Stimulated activated CD8-positive, alpha-beta memory T cell treated with anti-CD3 and anti-CD28 coated beads, Interleukin-7, amount 100 ng/mL, for 1 hour (primary cell): ENCODE results near the gene OSBPL8.

Experiments used
- DNase-seq, 2 donors: peaks; one replicate each; pipeline ENCODE4 v3.0.0-alpha.2; 2020; ENCODE audit warnings: low read depth in 2 of 2

OSBPL8 gene

DNA sequence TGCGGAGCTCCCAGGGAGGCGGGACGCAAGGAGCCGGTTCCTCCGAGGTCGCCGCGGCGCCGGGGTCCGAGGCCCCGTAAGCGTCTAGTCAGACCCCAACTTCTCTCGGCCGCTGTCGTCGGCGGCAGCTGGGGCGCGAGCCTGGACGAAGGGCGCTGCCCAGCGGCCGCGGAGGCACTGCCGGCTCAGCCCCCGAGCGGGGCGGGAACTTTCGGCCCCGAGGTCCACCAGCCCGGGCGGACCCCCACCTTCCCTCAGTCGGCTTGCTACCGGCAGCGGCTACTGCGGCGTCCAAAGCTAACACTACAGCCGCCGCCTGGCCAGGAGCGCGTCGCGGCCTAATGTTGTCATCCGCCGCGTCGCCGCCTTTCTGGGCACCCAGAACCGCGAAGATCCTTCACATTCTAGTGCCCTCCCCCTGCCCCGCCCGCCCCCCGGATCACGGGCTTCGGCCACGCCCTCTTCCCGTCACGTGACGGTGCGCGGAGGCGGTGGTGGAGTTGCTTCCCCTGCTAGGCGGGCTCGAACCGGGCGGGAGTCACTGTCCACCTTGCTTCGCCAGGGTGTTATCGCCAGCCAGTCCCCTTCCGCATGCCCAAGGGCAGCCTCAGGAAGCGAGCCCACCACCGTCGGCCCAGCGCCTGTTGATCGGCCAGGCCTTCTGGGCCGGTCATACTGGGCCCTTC lies at the start of gene OSBPL8:
TSS of gene OSBPL8 (minus strand) at position 372 of the 686 bp plus-strand sequence. CDS start 72,220 bp downstream, outside the sequence.
- DNase-seq, result peak; percentile 97

GRCh38 chr12:76608070-76608469 lies 48.5 kb upstream of the OSBPL8 start:
- DNase-seq, result no peak

- no peak for DNase-seq
These were observed 35.5 kb upstream of the OSBPL8 start for GRCh38 chr12:76595056-76595455.

- no peak for DNase-seq
These were observed 31.9 kb upstream of the OSBPL8 start for GRCh38 chr12:76591476-76591875.

GRCh38 chr12:76590131-76590530 lies 30.6 kb upstream of the OSBPL8 start:
- DNase-seq, result no peak

DNA sequence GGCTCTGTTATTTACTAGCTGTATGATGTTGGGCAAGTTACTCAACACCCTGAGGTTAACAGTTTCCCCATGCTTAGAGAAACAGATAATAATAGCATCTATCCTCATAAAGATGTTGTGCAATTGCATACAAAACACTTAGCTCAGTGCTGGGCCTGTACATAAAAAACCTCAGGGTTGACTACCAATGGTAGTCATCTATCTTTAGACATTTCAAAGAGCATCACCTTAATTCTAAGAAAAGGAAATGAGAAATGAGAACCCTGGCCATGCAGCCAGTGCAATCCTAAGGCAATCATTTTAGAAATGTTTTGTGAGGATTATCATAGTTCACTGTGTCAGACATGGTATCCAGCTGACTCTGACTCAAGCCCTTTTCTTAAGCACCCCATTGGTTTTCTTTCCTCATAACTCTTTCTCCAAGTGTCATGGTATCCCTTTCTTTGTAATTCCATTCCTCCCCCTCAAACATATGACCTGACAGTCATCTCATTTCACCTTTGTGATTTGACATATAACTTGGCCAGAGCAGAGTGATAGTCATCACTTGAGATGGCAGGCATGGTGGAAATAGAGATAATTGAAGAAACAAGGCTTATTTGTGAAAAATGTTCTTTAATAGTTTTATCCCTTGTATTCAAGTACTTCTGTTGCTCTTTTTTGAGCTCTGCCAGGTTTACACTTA lies 29.5 kb upstream of the OSBPL8 start:
- no peak for DNase-seq

GRCh38 chr12:76587428-76588178 lies 28.0 kb upstream of the OSBPL8 start:
- no peak for DNase-seq

- no peak for DNase-seq
These were observed 27.3 kb upstream of the OSBPL8 start for GRCh38 chr12:76586764-76587395.

DNA sequence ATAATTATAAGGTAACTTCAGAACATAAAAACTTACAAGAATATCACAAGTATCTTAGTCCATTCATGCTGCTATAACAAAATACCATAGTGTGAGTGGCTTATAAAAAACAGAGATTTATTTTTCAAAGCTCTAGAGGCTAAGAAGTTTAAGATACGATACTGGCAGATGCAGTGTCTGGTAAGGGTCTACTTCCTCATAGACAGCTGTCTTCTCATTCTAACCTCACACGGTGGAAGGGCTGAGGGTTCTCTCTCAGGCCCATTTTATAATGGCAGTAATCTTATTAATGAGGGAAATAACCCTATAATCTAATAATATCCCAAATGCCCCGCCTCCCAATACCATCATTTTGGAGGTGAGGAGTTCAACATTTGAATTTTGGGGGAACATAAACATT lies 23.7 kb upstream of the OSBPL8 start:
- no peak for DNase-seq

GRCh38 chr12:76573840-76574373 lies 14.3 kb upstream of the OSBPL8 start:
- no peak for DNase-seq

DNA sequence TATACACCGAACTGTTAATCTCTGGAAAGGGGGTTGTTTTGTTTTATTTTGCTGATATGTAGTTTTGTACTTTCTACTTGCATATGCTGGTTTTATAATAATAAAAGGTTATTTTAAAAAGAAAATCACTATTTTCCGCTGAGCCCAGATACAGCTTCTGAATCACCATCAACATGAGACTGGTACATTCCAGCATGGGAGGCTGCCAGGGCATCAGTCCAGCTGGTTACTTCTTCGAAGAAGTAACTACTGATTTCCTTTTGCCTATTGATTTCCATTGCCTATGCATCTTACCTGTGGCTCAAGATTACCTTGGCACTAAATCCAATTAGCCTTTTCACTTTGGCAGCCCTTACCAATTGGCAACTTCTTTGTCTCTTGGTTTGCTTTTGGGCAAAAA lies 11.7 kb upstream of the OSBPL8 start:
- DNase-seq, result no peak

DNA sequence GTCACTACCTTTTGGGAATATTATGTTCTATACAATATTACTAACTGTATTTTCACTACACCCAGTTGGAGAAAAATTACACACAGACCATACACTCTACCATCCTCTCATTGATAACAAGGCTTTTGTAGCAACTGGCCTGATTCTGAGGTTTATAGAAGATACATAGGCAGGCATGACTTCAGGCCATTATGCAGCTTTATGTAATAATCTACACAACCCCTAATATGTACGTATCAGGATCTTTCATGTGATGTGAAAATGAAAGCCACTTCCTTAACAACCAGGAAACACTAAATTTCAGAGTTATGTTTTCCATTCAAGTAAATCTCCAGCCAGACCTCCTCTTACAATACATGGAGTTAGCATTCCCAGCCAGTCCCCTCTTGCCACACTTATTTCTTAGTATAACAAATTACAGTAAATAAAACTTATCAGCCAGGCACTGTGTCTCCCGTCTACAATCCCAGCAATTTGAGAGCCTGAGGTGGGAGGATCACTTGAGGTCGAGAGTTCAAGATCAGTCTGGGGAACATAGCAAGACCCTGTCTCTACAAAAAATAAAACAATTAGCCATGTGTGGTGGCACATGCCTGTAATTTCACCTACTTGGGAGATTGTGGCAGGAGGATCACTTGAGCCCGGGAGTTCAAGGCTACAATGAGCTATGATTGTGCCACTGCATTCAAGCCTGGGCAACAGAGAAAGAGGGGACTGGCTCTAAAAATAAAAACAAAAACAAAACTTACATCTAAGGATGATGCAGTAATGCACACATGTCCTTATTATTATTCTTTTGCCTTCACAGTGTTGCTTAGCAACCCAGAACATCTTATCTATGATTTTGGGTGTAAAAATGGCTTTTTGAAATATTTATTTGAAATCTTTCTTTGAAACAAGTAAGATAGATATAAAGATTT lies 10.4 kb upstream of the OSBPL8 start:
- no peak for DNase-seq

GRCh38 chr12:76568888-76569551 lies 9.4 kb upstream of the OSBPL8 start:
- DNase-seq, result no peak

DNA sequence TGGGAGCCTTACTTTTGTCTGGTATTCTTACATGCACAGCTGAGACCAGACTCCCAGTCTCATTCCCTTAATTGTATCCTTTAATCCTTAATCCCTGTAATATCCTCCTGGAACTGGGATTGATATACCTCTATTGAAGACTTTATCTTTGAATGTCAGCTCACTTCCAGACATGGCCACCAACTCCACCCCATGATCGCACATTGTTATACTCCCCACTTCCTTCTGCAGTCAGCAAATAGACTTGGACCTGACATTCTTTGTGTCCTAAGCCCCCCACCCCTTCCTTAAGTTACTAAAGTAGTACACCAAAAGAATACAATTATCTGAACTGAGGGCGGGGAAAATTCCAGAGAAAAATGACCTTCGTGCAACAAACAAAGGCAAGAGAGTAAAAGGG lies 8.6 kb upstream of the OSBPL8 start:
- DNase-seq, result no peak

- no peak for DNase-seq
These were observed 3.5 kb upstream of the OSBPL8 start for GRCh38 chr12:76563061-76563460.

- DNase-seq, result no peak
These were observed 2.6 kb upstream of the OSBPL8 start for GRCh38 chr12:76562130-76562529.

- DNase-seq, result no peak
These were observed 518 bp upstream of the OSBPL8 start for GRCh38 chr12:76560086-76560491.

DNA sequence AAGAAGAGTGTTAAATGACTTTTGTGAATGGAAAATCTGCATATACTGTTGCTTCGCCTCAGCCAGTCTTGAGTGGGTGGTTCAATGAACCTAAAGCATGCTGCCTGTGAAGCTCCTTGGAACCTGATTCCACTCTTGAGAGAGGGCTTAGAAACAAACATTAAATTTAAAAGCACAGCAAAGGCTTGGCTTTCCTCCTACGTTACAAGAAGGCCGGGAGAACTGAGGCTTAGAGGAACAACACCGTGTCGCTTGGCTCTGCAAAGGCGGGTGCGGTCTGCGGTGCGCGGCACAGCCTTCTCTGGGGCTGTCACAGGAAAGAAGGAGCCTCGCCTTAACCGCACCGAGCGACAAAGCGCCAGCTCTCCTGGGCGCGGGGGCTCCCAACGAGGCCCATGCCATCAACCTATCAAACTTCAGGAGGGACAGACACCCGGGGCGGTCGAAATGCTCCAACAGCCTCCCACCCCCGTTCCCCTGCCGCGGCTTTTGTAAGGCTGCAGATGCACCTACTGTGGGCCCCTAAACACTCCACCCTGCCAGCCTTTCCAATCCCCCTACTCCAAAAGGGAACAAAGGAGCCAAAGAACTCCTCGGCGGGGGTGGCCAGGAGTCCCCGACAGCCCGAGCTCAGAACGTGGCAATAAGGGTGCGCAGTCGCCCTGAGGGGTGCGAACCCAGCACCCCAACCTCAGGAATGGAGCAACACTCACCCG lies 729 bp downstream of the OSBPL8 start:
- DNase-seq, result peak; percentile 55 to 62

DNA sequence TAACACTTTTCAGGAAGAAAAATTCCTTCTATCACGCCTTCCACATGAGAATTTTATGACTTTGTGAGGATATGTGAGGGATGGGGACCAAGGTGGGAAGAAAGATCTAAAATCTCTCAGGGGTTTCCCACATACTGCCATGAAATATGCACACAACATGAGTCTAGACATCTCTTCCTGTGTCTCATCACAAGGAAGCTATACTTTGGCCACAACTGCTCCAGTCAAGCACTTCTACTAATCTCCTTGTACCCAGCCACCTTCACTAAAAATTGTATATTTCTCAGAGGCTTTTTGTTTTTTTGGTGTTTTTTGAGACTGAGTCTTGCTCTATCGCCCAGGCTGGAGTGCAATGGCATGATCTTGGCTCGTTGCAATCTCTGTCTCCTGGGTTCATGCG lies 3.2 kb downstream of the OSBPL8 start:
- no peak for DNase-seq

- no peak for DNase-seq
These were observed 3.8 kb downstream of the OSBPL8 start for GRCh38 chr12:76555797-76556196.
